LNCAP (cell line): ENCODE measurements around the gene DGKG.

Experiments used
- CTCF ChIP-seq: fragments of 450-650 bp; IDR thresholded peaks from 2 replicates; pipeline ENCODE4 v1.5.1; 2017; ENCODE audit warnings: mild to moderate bottlenecking

The DGKG gene

DNA sequence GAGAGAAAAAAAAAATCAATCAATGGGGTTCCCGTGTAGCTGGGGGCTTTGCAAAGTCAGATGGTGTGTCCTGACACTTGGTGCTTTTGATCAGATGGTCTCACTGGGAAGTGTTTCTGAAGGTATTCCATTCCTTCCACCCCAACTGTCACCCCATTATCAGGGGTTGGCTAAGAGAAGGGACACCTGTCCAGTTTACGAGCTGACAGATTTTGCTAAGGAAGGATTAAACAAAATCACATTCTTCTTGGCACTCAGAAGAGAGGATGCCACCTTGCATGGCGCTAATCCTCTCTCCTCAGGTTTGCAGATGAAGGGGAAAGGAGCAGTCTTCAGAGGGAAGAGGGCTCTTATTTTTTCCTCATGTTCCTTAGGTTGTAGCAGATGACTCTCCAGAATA is 149.4 kb downstream of the DGKG start:
- no peak for TF ChIP-seq CTCF

DNA sequence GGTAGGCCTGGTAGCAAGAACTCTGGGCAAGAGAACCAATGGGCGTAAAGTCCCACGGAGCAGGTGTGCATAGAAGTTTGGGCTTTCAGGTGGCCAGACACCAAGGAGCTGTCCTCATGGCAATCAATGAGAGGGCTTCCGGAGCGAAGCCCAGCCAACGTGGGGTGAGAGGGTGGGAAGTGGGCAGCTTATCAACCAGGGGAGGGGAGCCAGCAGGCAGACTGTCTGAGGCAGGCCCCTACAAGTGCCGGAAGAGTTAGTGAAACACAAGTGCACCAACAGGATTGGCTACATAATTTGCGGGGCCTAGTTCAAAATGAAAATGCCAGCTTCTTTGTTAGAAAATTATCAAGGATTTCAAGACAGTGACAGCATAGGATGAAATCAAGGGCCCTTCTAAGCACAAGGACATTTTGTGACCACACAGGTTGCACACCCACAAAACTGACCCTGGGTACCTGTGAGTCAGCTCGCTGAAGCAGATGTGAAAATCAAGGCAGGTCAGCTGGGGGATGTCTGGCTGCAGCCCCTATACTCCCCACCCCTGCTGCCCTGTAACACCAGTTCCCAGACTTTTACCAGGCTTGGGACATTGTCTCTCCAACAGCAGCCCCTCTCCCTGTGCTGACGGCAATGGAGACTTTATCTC is 151.1 kb downstream of the DGKG start:
- no peak for TF ChIP-seq CTCF

DNA sequence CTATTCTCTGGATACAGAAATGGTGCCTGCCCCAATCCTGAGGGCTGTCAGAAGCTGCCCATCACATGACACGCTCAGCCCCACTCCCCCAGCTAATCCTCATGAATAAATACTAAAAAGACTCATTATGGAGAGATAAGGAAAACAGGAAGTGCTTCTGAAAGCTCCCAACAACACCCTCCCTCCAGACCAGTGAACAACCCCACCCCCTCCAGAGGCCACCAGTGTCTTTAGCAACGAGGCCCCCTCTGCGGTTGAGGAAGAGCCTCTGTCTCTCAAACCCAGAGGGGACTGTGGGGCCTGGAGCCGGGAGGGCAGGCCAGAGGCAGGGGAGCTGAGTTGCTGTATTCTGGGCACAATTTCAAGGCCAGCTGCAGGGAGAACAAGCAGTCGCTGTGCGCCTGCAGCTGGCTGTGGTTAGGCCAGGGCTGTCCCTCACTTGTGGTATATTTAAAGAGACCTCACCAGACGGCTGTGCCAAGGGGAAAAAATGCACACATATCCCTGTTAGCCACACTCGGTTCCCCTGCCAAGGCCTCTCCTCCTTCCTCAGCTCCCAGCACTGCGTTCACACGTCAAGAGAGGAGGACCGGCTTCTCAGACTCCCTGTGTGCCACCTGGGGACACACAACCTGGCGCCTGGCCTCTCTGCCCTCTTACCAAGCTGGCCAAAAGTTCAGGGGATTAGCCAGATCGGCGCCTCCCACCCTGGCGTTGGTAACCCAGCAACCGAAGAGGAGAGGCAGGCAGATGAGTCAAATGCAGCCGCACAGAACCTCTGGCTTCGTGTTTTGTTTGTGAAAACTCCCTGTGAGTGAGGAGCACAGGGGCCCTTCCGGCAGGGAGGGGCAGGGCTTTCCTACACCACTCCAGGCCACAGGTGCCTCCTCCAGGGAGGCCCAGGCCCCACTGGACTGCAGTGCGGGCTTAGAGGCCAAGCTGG is 152.0 kb downstream of the DGKG start:
- no peak for TF ChIP-seq CTCF

GRCh38 chr3:186208296-186208989 is 153.6 kb downstream of the DGKG start:
- no peak; the same call in 1 of the 2 replicates for TF ChIP-seq CTCF

DNA sequence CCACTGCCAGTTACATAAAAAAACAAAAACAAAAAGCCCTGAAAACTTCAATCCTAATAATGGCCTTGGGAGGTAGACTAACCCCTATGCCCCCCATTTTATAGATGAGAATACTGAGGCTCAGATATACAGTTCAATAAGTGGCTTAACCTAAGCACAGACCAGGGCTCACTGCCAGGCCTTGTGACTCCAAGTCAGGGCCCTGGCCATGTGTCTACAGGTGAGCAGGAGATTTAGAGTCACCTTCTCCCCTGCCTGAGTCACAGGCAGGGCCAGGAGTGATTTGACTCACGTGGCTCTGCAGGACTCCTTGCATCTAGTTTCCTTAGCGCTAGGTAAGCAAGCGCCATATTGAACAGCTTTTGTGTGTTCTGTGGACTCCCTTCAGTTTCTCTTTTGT is 154.5 kb downstream of the DGKG start:
- no peak for TF ChIP-seq CTCF

GRCh38 chr3:186200726-186201125 is 161.3 kb downstream of the DGKG start:
- no peak for TF ChIP-seq CTCF

- no peak for TF ChIP-seq CTCF
These were observed 163.6 kb downstream of the DGKG start for GRCh38 chr3:186198442-186198841.
